ENCODE measurements around the gene OLFM4. TPM values are rescaled to one million over a fixed set of nuclear protein-coding genes. Genes with fewer than 3 reads are reported as not detected.

Gene OLFM4
- total and polyA plus RNA-seq, 10 of the 15 experiments (the other 5 are each of a cell fraction or from before 2014, with no cell fraction given), result 0.03 to 0.27 (median 0.11) TPM; not detected in 6

DNA sequence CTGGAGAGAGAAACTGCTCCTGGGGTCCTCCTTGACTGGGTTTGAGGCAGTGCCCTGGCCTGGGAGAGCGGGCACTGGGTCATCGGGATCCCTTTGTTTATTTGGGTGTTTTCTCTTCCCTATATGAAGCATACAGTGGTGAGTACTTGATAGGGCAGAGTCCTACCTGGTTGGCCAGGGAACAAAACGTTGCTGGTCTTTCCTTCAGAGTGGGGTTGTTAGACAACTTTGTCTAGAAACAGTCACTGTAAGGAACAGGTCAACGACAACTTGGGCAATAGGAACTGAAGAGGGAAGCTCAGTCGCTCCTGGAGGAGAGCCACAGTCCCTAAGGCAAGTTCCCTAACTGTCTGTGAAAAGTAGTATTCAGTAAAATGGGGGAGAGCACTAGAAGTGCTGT is 550 bp upstream of the OLFM4 start:
- intact Hi-C loops (cut with micrococcal nuclease; ENCODE audit: unreplicated experiment) (no loop called here), in situ Hi-C loops (cut with MboI) (no loop called here)
- Histone ChIP-seq H3K4me1 (ENCODE audit: control insufficient read depth, insufficient read depth, low read length) (no peaks in the 10 kb centered on the region), H3K9ac (ENCODE audit: control insufficient read depth, insufficient read depth, low read length) (no peak overlapping the region), H4K20me1 (ENCODE audit: control insufficient read depth, insufficient read depth) (no peaks in the 10 kb centered on the region), H3K27me3 (replicated peaks in 1 of 2; ENCODE audit: control insufficient read depth in 2 of 2, insufficient read depth in 2 of 2, low read length in 1 of 2) (peaks cover 0 to 3% of the 10 kb centered on the region in 2 experiments; a peak in 1 of 4 replicates), H3K79me2 (ENCODE audit: control insufficient read depth, insufficient read depth, low read length) (no peaks in the 10 kb centered on the region), H3K36me3 (ENCODE audit: control insufficient read depth in 2 of 2, insufficient read depth in 2 of 2, low read length in 1 of 2) (no peaks in the 10 kb centered on the region), H2AFZ (ENCODE audit: control insufficient read depth, low read depth, low read length) (no peak overlapping the region), H3K4me3 (no peak overlapping the region), H3K4me2 (ENCODE audit: control insufficient read depth, insufficient read depth) (no peak overlapping the region), H3K27ac (ENCODE audit: control insufficient read depth, insufficient read depth) (no peak overlapping the region), H3K9me3 (replicated peaks; ENCODE audit: control insufficient read depth, insufficient read depth, low read length) (no peaks in the 10 kb centered on the region)
- BruUV-seq (replicated peaks), result no TSS peak
- no peak for FAIRE-seq
- ChIA-PET POLR2A (no interaction called here), RAD21 (ENCODE audit: unreplicated experiment) (no interaction called here), CTCF (no interaction called here), SMC1A (ENCODE audit: uncharacterized antibody, unreplicated experiment) (no interaction called here)
- TF ChIP-seq MXI1 (IDR thresholded peaks at IDR 0.05; ENCODE audit: low read depth, low read length), result no peak
- TF ChIP-seq NFYA (IDR thresholded peaks at IDR 0.05; ENCODE audit: borderline replicate concordance, low read depth, low read length), result no peak
- no peak for TF ChIP-seq NR2C1 (IDR thresholded peaks at IDR 0.05)
- no peak for TF ChIP-seq ZNF207 (IDR thresholded peaks at IDR 0.05; ENCODE audit: borderline replicate concordance)
- TF ChIP-seq, protein P1, sequence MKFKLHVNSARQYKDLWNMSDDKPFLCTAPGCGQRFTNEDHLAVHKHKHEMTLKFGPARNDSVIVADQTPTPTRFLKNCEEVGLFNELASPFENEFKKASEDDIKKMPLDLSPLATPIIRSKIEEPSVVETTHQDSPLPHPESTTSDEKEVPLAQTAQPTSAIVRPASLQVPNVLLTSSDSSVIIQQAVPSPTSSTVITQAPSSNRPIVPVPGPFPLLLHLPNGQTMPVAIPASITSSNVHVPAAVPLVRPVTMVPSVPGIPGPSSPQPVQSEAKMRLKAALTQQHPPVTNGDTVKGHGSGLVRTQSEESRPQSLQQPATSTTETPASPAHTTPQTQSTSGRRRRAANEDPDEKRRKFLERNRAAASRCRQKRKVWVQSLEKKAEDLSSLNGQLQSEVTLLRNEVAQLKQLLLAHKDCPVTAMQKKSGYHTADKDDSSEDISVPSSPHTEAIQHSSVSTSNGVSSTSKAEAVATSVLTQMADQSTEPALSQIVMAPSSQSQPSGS (IDR thresholded peaks at IDR 0.05; ENCODE audit: low read length), result no peak
- WGBS (ENCODE audit: insufficient coverage, insufficient replicate concordance, low lambda C conversion rate, missing lambda C conversion rate), result 14% methylated on average over 5 of the region's 5 CpGs
- ATAC-seq, result no peak
- DNase-seq (ENCODE audit: low read depth, low spot score), result no peak

DNA sequence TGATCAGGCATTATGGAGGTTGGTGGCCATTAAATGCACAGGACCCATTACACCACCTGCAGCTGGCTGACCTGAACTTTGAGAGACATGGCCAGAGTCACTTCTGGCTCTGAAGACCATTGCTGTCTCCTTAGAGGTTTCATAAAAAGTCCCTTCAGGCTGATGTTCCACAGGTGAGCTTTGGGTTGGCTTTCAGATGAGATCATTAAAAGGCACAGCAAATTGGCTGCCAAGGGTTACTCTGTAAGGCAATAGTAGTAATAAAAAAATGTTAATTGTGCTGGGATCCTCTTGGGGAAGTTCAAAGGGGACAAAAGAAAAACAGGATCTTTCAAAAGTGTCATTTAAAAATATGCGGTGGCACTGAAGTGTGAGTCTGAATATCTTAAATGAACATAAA is 4.2 kb downstream of the OLFM4 start:
- H3K79me2 ChIP-seq (ENCODE audit: control insufficient read depth, insufficient read depth, low read length), result no peaks in the 10 kb centered on the region
- no peaks in the 10 kb centered on the region for H3K36me3 ChIP-seq (ENCODE audit: control insufficient read depth in 2 of 2, insufficient read depth in 2 of 2, low read length in 1 of 2)
- ATAC-seq (no peak), DNase-seq (ENCODE audit: low read depth, low spot score) (no peak), FAIRE-seq (no peak)
- no peak overlapping the region for H3K4me2 ChIP-seq (ENCODE audit: control insufficient read depth, insufficient read depth)
- no TSS peak for BruUV-seq (replicated peaks)
- no peaks in the 10 kb centered on the region; a peak in 1 of 4 replicates for H3K27me3 ChIP-seq (replicated peaks in 1 of 2; ENCODE audit: control insufficient read depth in 2 of 2, insufficient read depth in 2 of 2, low read length in 1 of 2)
- no peaks in the 10 kb centered on the region for H4K20me1 ChIP-seq (ENCODE audit: control insufficient read depth, insufficient read depth)
- H3K4me3 ChIP-seq, result no peak overlapping the region
- in situ Hi-C loops (cut with MboI) (no loop called here), intact Hi-C loops (cut with micrococcal nuclease; ENCODE audit: unreplicated experiment) (no loop called here)
- CTCF ChIA-PET, result no interaction called here
- SMC1A ChIA-PET (ENCODE audit: uncharacterized antibody, unreplicated experiment), result no interaction called here
- no peaks in the 10 kb centered on the region for H3K4me1 ChIP-seq (ENCODE audit: control insufficient read depth, insufficient read depth, low read length)
- RAD21 ChIA-PET (ENCODE audit: unreplicated experiment), result no interaction called here
- no peak overlapping the region for H2AFZ ChIP-seq (ENCODE audit: control insufficient read depth, low read depth, low read length)
- no peak overlapping the region for H3K9ac ChIP-seq (ENCODE audit: control insufficient read depth, insufficient read depth, low read length)
- no peaks in the 10 kb centered on the region for H3K9me3 ChIP-seq (replicated peaks; ENCODE audit: control insufficient read depth, insufficient read depth, low read length)
- H3K27ac ChIP-seq (ENCODE audit: control insufficient read depth, insufficient read depth), result no peak overlapping the region
- 96% methylated on average over 1 of the region's 1 CpG for WGBS (ENCODE audit: insufficient coverage, insufficient replicate concordance, low lambda C conversion rate, missing lambda C conversion rate)
- POLR2A ChIA-PET, result no interaction called here
- TF ChIP-seq RUNX3 (IDR thresholded peaks at IDR 0.05; ENCODE audit: low read length), result no peak
- TF ChIP-seq, protein P1 (IDR thresholded peaks at IDR 0.05; ENCODE audit: low read length), result no peak
- TF ChIP-seq ETV6 (conservative IDR thresholded peaks at IDR 0.05 in 1 of 2, IDR thresholded peaks at IDR 0.05 in 1 of 2; ENCODE audit: borderline replicate concordance in 1 of 2, low read depth in 1 of 2), result no peak
- TF ChIP-seq, protein P2, sequence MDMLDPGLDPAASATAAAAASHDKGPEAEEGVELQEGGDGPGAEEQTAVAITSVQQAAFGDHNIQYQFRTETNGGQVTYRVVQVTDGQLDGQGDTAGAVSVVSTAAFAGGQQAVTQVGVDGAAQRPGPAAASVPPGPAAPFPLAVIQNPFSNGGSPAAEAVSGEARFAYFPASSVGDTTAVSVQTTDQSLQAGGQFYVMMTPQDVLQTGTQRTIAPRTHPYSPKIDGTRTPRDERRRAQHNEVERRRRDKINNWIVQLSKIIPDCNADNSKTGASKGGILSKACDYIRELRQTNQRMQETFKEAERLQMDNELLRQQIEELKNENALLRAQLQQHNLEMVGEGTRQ (IDR thresholded peaks at IDR 0.05; ENCODE audit: borderline replicate concordance, low read depth, low read length), result no peak
- no peak for TF ChIP-seq KDM1A (IDR thresholded peaks at IDR 0.05; ENCODE audit: borderline replicate concordance)
- no peak for TF ChIP-seq BHLHE40 (IDR thresholded peaks at IDR 0.05; ENCODE audit: borderline replicate concordance in 1 of 2, low read depth in 2 of 2, low read length in 1 of 2)
- no peak for TF ChIP-seq IRF4 (IDR thresholded peaks at IDR 0.05; ENCODE audit: low read depth, low read length)
- TF ChIP-seq ESRRA (IDR thresholded peaks at IDR 0.05; ENCODE audit: low read length), result no peak
- TF ChIP-seq GATAD2B (conservative IDR thresholded peaks at IDR 0.05; ENCODE audit: low read depth), result no peak
- TF ChIP-seq SIX5 (IDR thresholded peaks at IDR 0.05; ENCODE audit: low read depth, low read length, severe bottlenecking), result no peak

Data from GM12878 (cell line).